ENCODE measurements around the gene COTL1. TPM values are rescaled to one million over a fixed set of nuclear protein-coding genes. Genes with fewer than 3 reads are reported as not detected.
A peak's percentile ranks its signal among the peaks of the same experiment; 100 is the strongest.

Gene COTL1
- total RNA-seq, 4 donors from 2014 or later: 7.9 to 12.9 (median 10.3) TPM

- Histone ChIP-seq H3K9me3 (no peaks in the 10 kb centered on the region), H3K27me3 (no peaks in the 10 kb centered on the region), H3K36me3 (no peaks in the 10 kb centered on the region), H3K4me1 (peaks cover 8% of the 10 kb centered on the region), H3K4me3 (no peak overlapping the region), H3K27ac (no peak overlapping the region)
- no peak for TF ChIP-seq POLR2A (IDR thresholded peaks at IDR 0.05)
- TF ChIP-seq EP300 (IDR thresholded peaks at IDR 0.05): no peak
- TF ChIP-seq POLR2AphosphoS5 (IDR thresholded peaks at IDR 0.05): no peak
- TF ChIP-seq CTCF (IDR thresholded peaks at IDR 0.05): no peak
- DNase-seq (ENCODE audit: low spot score in 2 of 2): no peak
- WGBS: 83% methylated on average over 11 of the region's 11 CpGs
Observed at GRCh38 chr16:84537491-84538151, 80.3 kb downstream of the COTL1 start.

GRCh38 chr16:84535851-84536250, 82.0 kb downstream of the COTL1 start:
- WGBS: 83% methylated on average over 9 of the region's 9 CpGs
- Histone ChIP-seq H3K4me1 (peaks cover 23% of the 10 kb centered on the region), H3K4me3 (no peak overlapping the region), H3K27ac (no peak overlapping the region), H3K9me3 (no peaks in the 10 kb centered on the region), H3K27me3 (no peaks in the 10 kb centered on the region), H3K36me3 (no peaks in the 10 kb centered on the region)
- TF ChIP-seq EP300 (IDR thresholded peaks at IDR 0.05) (no peak), CTCF (IDR thresholded peaks at IDR 0.05) (no peak), POLR2A (IDR thresholded peaks at IDR 0.05) (no peak), POLR2AphosphoS5 (IDR thresholded peaks at IDR 0.05) (no peak)
- DNase-seq (ENCODE audit: low spot score in 2 of 2): no peak

GRCh38 chr16:84535408-84535807, 82.5 kb downstream of the COTL1 start:
- Histone ChIP-seq H3K4me3 (no peak overlapping the region), H3K4me1 (peaks cover 23% of the 10 kb centered on the region), H3K27ac (no peak overlapping the region), H3K9me3 (no peaks in the 10 kb centered on the region), H3K27me3 (no peaks in the 10 kb centered on the region), H3K36me3 (no peaks in the 10 kb centered on the region)
- TF ChIP-seq EP300 (IDR thresholded peaks at IDR 0.05) (no peak), POLR2A (IDR thresholded peaks at IDR 0.05) (no peak), POLR2AphosphoS5 (IDR thresholded peaks at IDR 0.05) (no peak), CTCF (IDR thresholded peaks at IDR 0.05) (no peak)
- 77% methylated on average over 6 of the region's 6 CpGs for WGBS
- DNase-seq (ENCODE audit: low spot score in 2 of 2): no peak

- Histone ChIP-seq H3K27me3 (no peaks in the 10 kb centered on the region), H3K36me3 (no peaks in the 10 kb centered on the region), H3K4me3 (no peak overlapping the region), H3K9me3 (no peaks in the 10 kb centered on the region), H3K4me1 (peaks cover 23% of the 10 kb centered on the region), H3K27ac (no peak overlapping the region)
- no peak for DNase-seq (ENCODE audit: low spot score in 2 of 2)
- WGBS: 95% methylated on average over 5 of the region's 5 CpGs
- TF ChIP-seq CTCF (IDR thresholded peaks at IDR 0.05): no peak
- no peak for TF ChIP-seq POLR2A (IDR thresholded peaks at IDR 0.05)
- no peak for TF ChIP-seq EP300 (IDR thresholded peaks at IDR 0.05)
- TF ChIP-seq POLR2AphosphoS5 (IDR thresholded peaks at IDR 0.05): no peak
Observed at GRCh38 chr16:84534815-84535214, 83.1 kb downstream of the COTL1 start.

- H3K4me3 ChIP-seq: no peak overlapping the region
- peak overlapping the region; percentile 59 for H3K27ac ChIP-seq
- H3K27me3 ChIP-seq: no peaks in the 10 kb centered on the region
- H3K36me3 ChIP-seq: no peaks in the 10 kb centered on the region
- DNase-seq (ENCODE audit: low spot score in 2 of 2): no peak
- peaks cover 26% of the 10 kb centered on the region for H3K4me1 ChIP-seq
- no peaks in the 10 kb centered on the region for H3K9me3 ChIP-seq
- TF ChIP-seq EP300 (IDR thresholded peaks at IDR 0.05) (no peak), POLR2A (IDR thresholded peaks at IDR 0.05) (no peak), CTCF (IDR thresholded peaks at IDR 0.05) (no peak), POLR2AphosphoS5 (IDR thresholded peaks at IDR 0.05) (no peak)
- 69% methylated on average over 11 of the region's 11 CpGs for WGBS
Observed at GRCh38 chr16:84532855-84533486, 84.9 kb downstream of the COTL1 start.
